Measurements from ENCODE around the gene ELFN1. TPM values are rescaled to one million over a fixed set of nuclear protein-coding genes. Genes with fewer than 3 reads are reported as not detected.

The ELFN1 gene
- total and polyA plus RNA-seq, 4 donors: 0.43 to 3.5 (median 3.4) TPM

GRCh38 chr7:1749864-1750466, 79.9 kb downstream of the ELFN1 start:
- Histone ChIP-seq H3K9ac (ENCODE audit: low read depth in 1 of 2, low read length in 2 of 2) (no peak overlapping the region), H3K4me3 (ENCODE audit: low read depth in 1 of 3, low read length in 3 of 3) (no peak overlapping the region), H3K27ac (ENCODE audit: low read depth in 1 of 2, low read length in 2 of 2) (no peak overlapping the region), H3K9me3 (ENCODE audit: control insufficient read depth in 4 of 4, low read length in 3 of 4) (no peaks in the 10 kb centered on the region), H3K27me3 (ENCODE audit: control insufficient read depth in 4 of 4, insufficient read depth in 4 of 4, low read length in 3 of 4) (no peaks in the 10 kb centered on the region), H3K36me3 (ENCODE audit: control insufficient read depth in 4 of 4, insufficient read depth in 3 of 4, low read depth in 1 of 4, low read length in 3 of 4) (peaks cover 0 to 5% (median 2%) of the 10 kb centered on the region in 4 donors), H3K4me1 (ENCODE audit: control insufficient read depth in 4 of 4, insufficient read depth in 4 of 4, low read length in 3 of 4) (no peaks in the 10 kb centered on the region)
- WGBS: 63% methylated on average over 24 of the region's 24 CpGs
- DNase-seq (ENCODE audit: low spot score): no peak
- TF ChIP-seq MAX (IDR thresholded peaks at IDR 0.05) (no peak), SP1 (IDR thresholded peaks at IDR 0.05) (no peak), TAF1 (conservative IDR thresholded peaks at IDR 0.05) (no peak), FOXA2 (IDR thresholded peaks at IDR 0.05) (no peak), EGR1 (IDR thresholded peaks at IDR 0.05; ENCODE audit: low read depth in 2 of 2) (no peak), RAD21 (IDR thresholded peaks at IDR 0.05) (no peak), GABPA (IDR thresholded peaks at IDR 0.05 in 1 of 2, conservative IDR thresholded peaks at IDR 0.05 in 1 of 2) (no peak), CTCF (IDR thresholded peaks at IDR 0.05; ENCODE audit: low read depth, low read length, missing input control) (no peak)
- TF ChIP-seq, protein P1, sequence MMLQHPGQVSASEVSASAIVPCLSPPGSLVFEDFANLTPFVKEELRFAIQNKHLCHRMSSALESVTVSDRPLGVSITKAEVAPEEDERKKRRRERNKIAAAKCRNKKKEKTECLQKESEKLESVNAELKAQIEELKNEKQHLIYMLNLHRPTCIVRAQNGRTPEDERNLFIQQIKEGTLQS (IDR thresholded peaks at IDR 0.05): no peak

- no peak overlapping the region for H3K27ac ChIP-seq (ENCODE audit: low read depth in 1 of 2, low read length in 2 of 2)
- no peaks in the 10 kb centered on the region for H3K4me1 ChIP-seq (ENCODE audit: control insufficient read depth in 4 of 4, insufficient read depth in 4 of 4, low read length in 3 of 4)
- TF ChIP-seq GABPA (IDR thresholded peaks at IDR 0.05 in 1 of 2, conservative IDR thresholded peaks at IDR 0.05 in 1 of 2) (no peak), CTCF (IDR thresholded peaks at IDR 0.05; ENCODE audit: low read depth, low read length, missing input control) (no peak), YY1 (IDR thresholded peaks at IDR 0.05) (no peak), SP1 (IDR thresholded peaks at IDR 0.05) (no peak), HNF4A (conservative IDR thresholded peaks at IDR 0.05) (no peak), EGR1 (IDR thresholded peaks at IDR 0.05; ENCODE audit: low read depth in 2 of 2) (no peak), RXRA (IDR thresholded peaks at IDR 0.05) (no peak), NR2F2 (IDR thresholded peaks at IDR 0.05) (no peak), HNF4G (IDR thresholded peaks at IDR 0.05) (no peak), RAD21 (IDR thresholded peaks at IDR 0.05) (no peak), MAX (IDR thresholded peaks at IDR 0.05) (no peak)
- H3K27me3 ChIP-seq (ENCODE audit: control insufficient read depth in 4 of 4, insufficient read depth in 4 of 4, low read length in 3 of 4): no peaks in the 10 kb centered on the region
- no peaks in the 10 kb centered on the region for H3K9me3 ChIP-seq (ENCODE audit: control insufficient read depth in 4 of 4, low read length in 3 of 4)
- no peak overlapping the region for H3K9ac ChIP-seq (ENCODE audit: low read depth in 1 of 2, low read length in 2 of 2)
- H3K36me3 ChIP-seq (ENCODE audit: control insufficient read depth in 4 of 4, insufficient read depth in 3 of 4, low read depth in 1 of 4, low read length in 3 of 4): peaks cover 0 to 3% (median 0%) of the 10 kb centered on the region in 4 donors
- DNase-seq (ENCODE audit: low spot score): no peak
- H3K4me3 ChIP-seq (ENCODE audit: low read depth in 1 of 3, low read length in 3 of 3): no peak overlapping the region
- 85% methylated on average over 23 of the region's 23 CpGs for WGBS
Observed at GRCh38 chr7:1750541-1751021, 80.5 kb downstream of the ELFN1 start.
